DOHH2 (cell line): ENCODE measurements around the gene FKBP2.

ENCODE experiments used
- CTCF ChIP-seq: fragments of 200-600 bp; sonication (generic); IDR thresholded peaks from one replicate; pipeline ENCODE4 v1.5.1; 2014; ENCODE audit warnings: antibody characterized with exemption, mild to moderate bottlenecking, low read depth, low read length; ENCODE audit not compliant: poor library complexity, severe bottlenecking
- EZH2phosphoT487 ChIP-seq: fragments of 200-600 bp; sonication (generic); IDR thresholded peaks from 2 replicates; pipeline ENCODE4 v1.6.1; 2017; ENCODE audit warnings: borderline replicate concordance, mild to moderate bottlenecking, antibody characterized with exemption, low read length, moderate library complexity, mixed read lengths

GRCh38 chr11:64263021-64263946, 22.4 kb downstream of the FKBP2 start:
- TF ChIP-seq CTCF (no peak), EZH2phosphoT487 (no peak)
